Stimulated activated CD8-positive, alpha-beta memory T cell treated with anti-CD3 and anti-CD28 coated beads, Interleukin-15, amount 100 ng/mL, for 24 hours (primary cell): ENCODE data around the gene CAB39L.
"Not testable (repeated sequence)": the region's sequence is repeated elsewhere in the genome, so short reads cannot be mapped to it uniquely, and the experiment has no call there.

Experiments used
- DNase-seq: peaks from one replicate; pipeline ENCODE4 v3.0.0-alpha.2; 2020; ENCODE audit warnings: low read depth

Gene CAB39L

DNA sequence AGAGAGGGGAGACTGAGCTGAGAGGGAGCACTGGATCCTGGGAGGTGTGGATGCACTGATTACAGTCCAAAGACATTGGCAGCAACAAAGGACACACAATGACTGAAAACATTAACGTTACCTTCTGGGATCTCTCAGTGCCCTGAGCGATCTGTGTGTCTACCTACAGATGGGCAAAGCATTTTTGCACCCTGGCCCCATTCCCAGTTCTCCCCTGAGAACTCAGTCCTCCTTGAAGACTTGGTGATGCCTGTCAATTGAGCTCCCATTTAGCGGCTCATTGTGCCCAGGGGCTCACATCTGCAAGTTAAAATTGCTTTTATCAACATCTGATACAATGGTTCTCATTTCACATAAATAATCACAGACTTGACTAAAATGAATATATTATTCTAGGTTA lies 133.6 kb downstream of the CAB39L start:
- no peak for DNase-seq

DNA sequence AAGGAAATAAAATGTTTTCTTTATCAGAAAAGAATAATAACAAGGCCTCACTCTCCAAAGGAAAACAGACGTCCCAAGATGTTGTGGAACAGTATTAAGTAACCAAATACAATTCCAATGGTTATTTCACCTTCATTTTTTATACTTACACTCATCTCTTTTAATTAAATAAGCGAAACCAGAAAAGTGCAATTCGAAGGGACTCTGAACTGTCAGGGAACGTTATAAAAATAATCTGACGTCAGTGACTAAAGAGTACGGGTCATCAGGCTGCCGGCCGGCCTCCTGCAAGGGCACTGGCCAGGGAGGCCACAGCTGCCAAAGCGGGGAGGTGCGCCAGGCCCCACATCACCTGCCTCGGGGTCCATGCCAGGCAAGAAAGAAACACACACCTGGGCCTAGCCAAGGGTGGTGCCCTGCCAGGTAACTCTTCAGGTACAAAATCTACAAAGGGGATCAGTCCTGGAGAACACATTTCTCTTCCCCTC lies 134.9 kb downstream of the CAB39L start:
- no peak for DNase-seq

DNA sequence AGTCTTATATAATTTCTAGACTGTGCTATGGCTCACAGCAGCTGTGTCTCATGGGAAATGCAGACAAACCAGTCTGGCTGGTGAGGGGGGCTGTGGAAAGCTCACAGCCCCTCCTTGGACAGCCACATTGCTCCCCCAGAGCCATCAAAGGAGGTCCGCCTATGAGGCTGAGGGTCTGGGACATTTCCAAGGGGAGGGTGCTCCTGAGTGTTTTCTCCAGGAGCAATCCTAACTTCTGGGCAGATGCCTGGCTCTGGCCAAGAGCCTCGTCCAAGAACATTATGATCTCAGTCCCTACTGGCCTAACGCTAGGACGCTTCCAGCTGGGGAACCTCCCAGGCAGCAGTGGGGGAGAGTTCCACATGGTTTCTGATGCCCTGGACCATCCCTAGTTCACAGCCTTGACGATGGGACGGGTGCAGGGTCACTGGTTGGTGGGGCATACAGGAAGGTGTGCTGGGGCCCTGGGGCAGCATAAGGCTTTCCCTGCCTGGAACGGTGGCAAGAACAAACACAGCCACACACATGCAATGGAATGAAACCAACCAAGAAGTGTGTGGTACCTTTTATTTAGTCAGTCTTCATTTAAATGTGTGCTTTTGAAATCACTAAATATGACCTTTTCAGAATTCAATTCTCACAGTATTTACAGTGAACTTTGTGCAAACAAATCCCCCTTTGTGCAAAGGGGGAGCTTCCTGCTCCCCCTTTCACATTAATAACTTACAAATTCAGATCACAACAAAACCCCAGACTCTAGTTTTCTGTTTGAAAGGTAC lies 135.6 kb downstream of the CAB39L start:
- no peak for DNase-seq

DNA sequence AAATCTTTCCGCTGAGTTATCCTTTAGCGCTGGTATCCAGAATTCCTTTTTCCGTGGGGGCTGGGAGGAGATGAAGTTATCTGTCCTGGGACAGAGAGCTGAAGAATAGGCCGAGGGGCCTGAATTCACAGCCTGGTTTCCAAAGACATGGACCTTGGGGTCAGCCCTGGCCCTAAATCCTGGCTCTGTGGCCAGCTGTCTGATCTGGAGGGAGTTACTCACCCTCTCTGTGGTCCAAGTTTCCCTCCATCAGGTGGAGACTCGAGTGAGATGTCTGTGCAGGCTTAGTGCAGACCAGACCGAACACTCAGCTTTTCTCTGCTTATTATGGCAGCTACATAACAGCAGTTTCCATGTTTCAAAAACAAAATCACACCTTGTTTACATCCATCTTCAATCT lies 136.5 kb downstream of the CAB39L start:
- no peak for DNase-seq

DNA sequence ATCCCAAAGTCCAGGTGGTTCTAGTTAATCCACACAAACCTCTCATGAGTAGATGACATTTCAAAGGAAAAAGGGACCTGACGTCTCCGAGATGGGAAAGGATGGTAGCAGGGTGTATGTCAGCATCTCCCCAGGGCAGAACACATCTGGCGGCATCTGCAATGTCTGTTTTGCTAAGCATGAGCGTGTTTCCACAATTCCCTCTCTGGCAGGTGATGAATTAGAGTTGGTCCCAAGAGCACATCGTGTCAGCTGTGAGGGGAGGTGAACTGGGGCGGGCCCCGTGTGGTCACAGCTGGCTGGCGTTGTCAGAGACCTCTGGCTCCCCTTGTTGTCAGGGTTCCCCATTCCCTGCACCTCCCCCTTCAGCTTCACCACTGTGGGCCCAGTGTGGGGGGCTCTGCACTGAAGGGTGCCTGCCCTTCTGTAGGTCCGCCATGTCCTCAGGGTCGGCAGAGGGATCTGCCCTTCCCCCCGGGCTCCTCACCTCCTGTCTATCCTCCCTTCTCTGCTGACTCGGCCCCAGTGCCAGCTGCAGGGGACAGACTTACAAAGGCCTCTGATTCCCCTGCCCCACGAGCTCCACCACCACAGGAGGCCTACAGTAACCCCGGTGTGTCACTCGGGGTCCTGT lies 138.0 kb downstream of the CAB39L start:
- no peak for DNase-seq

DNA sequence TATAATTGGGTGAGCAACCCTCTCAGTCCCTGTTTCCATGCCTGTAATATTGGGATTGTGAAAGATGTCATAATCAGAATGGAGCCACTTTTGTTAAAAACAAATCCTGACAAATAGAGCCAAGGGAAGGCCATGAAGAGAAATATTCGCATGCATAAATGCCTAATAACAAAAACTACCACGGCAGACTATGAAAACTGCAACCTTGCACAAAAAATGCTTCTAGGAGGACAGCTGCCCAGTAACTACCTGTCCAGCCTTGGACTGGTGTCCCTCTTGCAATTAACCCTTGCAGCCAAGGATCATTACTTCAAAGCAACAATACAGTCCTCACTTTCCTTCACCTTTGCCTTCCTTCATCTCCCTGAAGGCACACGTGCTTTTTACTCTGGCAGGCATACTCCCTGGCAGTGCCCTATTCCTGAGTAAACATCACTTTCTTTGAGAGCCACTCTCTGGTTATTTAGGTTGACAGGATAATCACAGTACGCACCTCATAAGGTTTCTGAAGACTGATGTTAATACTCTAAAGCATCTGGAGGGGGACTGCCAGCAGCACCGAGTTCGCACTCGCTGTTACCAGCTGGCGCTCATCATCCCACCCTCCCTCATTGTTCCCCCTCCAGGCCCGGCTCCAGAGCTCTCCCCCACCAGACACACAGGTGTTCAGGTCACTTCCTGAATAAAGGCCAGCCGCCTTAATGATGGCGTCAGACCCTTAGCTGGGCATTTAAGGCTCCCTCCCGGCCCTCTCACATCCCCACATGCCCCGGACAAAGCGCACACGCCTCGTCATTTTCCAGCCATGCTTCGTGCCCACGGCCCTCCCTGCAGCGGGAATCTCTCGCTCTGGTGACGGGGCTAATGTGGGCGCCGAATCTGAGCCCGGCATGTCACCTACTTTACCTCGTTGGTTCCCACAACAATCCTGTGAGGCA lies 138.8 kb downstream of the CAB39L start:
- DNase-seq, result no peak

DNA sequence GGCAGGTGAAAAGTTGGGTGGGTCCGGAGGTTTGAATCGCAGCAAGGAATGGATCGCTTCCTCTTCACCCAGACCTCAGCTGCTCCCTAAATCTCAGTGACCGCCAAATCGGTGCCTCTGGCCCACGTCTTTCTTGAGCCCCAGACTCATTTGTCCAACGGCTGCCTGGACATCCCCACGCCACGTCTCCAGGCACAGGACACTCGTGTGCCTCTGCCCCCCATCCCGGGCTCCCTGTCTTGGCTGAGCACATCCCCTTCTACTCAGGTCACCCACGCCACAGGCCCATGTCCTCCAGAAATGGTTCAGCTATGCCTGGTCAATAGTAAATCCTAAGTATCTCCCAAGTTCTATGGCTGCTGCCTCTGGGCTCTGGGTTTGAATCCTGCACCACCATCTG lies 139.5 kb downstream of the CAB39L start:
- DNase-seq, result no peak

DNA sequence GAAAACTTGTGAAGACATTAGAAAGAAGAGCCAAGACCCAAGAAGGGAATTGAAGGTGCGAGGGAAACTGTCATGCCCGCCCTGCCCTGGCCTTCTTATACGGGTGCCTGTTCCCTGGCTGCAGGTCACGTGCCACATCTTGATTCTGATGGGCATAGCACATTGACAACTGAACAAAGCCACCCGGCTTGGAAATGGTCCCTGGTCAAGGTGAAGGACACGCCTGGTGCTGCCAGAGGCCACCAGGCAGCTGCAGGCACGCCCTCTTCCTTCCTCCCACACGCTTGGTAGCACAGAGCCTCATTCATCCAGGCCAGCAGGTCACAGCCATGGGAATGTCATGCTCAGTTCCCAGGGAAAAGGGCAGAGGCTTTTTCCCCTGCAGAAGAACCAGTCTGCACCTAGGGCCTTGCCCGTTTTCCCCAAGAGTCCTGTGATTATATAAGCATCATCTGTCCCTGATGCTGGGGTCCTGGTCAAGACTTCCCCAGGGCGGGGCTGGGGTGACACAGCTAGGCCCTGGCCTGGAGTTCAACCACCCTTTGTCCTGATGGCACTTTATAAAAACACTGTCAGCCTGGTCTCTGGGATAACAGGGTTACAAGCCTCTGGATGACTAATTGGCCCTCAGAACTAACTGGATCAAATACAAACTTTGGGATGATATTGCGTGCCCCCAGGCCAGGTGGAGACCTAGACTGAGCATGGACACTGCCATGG lies 140.2 kb downstream of the CAB39L start:
- DNase-seq, result no peak

DNA sequence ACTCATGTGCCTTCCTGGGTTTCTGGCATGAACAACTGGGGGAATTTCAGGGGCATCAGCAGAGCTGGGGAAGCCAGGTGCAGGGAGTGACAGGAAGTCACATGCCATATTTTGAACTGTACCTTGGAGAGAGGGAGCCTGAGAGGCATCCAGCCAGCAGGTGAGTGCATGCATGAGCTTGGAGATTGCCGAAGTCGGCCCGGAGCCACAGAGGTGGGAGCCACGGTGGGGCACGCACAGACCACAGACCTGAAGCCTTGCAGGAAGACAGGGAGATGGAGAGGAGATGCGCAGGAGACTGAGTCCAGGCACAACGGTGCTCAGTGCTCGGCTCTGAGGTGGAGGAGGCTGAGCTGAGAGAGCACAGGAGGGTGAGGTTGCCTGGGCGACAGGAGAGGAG lies 141.0 kb downstream of the CAB39L start:
- DNase-seq, result no peak

DNA sequence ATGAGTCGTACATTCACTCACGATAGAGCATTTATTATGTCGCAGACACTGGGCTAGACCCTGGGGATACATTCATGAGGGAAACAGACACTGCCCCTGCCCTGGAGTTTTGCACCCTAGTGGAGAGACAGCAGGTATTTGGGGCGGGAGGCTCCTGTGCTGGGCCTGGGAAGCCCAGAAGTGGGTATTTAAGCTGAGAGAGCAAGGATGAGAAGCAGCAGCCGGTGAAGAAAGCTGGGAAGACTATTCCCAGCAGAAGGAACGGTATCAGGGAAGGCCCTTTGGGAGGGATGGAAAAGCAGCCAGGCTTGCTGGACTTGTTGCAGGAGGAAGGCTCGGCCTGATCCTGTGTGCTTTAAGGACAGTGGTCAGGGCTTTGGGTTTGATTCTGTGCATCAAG lies 141.6 kb downstream of the CAB39L start:
- DNase-seq, result no peak

DNA sequence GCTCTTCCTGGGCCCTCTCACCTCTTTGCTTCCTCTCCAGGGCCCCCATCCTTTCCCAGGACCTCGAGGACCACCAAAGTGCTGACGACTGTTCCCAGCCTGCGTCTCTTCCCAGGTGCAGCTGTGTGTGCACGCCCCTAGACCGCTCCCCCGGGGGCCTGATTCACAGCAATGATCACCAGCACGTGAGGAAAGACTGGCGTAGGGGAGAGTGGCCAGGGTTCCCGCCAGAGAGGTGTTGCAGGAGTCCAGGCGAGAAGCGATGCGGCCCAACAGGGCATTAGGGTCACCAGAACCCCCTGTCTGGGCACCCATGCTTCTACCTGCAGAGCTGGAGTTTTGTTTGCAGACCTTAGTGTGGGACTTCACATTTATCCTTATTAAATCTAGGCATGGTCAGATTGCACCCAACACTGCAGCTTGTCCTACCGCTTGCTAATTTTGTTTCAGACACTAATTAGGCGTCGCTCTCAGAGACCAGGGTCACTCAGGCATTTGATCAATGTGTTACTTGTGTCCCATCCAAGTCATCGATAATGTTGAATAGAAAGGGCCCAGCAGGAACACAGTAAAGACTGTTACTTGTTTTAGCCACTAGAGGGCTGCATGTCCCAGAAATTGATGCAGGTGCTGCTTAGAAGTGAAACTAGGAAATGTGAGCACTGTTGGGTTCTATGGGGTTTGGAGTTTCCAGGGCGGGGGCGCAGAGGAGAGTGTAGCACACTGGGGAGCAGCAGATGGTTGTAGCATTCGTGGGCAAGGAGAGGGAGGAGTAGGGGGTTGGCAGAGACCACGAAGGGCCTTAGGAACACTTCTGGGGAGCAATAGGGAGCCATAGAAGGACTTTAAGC lies 142.9 kb downstream of the CAB39L start:
- peak; percentile 14 for DNase-seq

DNA sequence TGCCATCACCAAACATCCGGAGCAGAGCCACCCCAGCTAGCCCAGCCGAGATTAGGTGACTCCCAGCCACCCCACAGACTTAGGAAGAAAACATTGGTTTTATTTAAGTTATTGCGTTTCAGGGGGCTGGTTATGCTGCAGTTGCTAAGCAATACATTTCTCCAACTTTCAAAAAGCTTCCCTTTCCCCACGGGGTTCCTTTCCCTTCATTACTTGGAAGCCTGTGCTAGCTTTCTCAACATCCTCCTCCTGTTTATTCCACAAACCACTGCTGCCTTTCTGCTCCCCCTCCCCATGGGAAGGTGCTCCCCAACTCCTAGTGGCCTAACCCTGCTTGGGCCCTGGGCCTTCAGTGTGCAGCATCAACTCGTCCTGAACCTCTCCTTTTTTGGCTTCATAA lies 143.6 kb downstream of the CAB39L start:
- no peak for DNase-seq

DNA sequence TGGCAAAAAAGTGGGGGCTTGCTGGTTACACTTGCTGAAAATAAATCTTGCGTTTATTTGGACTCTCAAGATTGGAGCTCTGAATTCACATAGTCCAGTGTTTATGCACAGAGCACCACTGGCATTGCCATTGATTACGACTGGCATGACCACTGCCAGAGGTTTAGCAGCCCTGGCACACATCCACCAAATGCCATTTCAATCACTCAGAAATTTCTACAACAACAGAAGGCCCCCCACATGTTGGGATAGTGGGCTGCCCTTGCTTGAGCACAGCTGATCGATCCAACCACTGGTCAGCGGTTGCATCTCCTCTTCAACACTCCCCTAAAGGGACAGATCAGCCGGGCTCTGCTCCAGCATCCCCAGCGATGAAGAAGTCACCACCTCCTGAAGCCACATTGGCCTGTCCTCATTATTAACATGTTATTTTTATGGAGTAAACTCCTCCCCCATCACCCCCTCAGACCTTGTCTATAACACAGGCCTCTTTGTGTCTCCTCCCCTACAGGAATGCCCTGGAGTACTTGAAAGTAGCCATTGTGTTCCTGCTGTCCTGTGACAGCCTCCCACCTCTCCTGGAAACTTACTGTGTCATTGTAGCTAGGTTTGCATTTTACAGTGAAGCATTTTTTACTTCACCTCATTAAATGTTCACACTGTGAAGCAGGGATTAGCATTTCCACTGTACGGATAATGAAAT lies 144.8 kb downstream of the CAB39L start:
- no peak for DNase-seq

DNA sequence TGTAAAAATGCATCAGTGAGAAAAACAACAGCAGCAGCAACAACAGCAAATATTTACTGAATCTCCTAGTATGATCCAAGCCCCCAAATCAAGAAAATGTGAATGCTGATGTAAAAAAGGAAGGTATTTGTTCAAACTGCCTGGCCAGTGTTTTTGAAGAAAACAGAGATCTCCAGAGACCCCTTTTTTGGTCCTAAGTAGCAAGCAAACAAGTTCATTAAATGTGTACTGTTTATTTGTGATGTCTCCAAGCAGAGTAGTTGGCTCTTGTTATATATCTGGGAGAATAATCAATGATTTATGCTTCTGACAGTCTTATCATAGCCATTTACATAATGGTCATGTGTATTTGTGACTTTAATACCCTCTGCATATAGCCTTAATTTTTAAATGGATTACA lies 145.4 kb downstream of the CAB39L start:
- DNase-seq, result no peak

DNA sequence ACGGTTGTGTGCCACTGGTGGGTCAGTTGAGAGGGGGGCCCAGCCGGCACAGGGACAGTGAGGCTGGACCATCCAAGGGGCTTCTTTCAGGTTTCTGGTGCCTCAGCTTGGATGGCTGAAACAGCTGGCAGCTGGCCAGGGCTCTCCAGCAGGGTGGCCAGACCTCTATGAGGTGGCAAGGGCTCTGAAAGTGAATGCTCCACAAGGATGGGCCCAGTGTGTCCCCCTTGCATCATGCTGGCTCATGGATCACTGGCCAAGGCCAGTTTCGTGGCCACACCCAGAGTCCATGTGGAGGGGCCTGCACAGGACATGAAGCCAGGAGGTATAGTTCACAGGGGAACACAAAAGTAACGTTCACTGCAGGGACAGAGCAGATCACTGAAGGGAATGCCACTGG lies 146.5 kb downstream of the CAB39L start:
- no peak for DNase-seq

DNA sequence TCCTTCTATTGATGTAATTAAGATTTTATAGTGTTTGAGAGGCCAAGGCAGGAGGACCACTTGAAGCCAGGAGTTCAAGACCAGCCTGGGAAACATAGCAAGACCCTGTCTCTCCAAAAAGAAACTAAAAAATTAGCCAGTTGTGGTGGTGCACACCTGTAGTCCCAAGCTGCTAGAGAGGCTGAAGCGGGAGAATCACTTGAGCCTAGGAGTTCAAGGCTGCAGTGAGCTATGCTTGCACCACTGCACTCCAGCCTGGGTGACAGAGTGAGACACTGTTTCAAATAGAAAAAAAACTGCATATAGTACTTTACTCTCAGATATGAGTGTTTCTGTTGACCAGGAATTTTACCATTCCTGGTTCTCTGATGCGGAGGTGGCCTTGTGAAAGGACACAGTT lies 147.2 kb downstream of the CAB39L start:
- no peak for DNase-seq

DNA sequence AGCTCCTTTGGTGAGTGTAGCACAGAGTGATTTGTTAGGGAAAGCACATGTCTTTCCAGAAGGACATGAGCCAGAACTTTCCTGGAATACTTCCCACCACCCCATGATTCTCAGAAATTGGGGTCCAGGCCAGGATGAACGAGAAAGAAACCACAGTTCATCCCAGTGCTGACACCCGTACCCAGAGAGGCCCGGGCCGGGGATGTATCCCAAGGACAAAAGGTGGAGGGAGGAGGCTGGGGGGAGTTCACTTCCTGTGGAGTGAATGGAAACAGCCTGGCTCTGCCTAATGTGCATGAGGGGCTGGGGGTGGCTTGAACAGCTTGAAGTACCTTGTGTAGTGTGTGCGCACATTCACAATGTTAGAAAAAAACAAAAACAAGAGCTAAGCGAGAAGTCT lies 148.6 kb downstream of the CAB39L start:
- no peak for DNase-seq

DNA sequence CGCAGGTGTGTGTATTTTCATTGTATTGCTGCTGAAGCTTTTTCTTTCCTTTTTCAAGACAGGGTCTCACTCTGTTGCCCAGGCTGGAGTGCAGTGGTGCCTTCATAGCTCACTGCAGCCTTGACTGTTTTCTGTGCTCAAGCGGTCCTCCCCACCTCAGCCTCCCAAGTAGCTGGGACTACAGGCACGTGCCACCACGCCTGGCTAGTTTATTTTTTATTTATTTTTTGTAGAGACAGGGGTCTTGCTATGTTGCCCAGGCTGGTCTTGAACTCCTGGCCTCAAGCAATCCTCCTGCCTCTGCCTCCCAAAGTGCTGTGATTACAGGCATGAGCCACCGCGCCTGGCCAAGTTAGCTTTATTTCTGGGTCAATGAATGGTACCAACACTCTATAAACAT lies 149.1 kb downstream of the CAB39L start:
- not testable (repeated sequence) for DNase-seq

DNA sequence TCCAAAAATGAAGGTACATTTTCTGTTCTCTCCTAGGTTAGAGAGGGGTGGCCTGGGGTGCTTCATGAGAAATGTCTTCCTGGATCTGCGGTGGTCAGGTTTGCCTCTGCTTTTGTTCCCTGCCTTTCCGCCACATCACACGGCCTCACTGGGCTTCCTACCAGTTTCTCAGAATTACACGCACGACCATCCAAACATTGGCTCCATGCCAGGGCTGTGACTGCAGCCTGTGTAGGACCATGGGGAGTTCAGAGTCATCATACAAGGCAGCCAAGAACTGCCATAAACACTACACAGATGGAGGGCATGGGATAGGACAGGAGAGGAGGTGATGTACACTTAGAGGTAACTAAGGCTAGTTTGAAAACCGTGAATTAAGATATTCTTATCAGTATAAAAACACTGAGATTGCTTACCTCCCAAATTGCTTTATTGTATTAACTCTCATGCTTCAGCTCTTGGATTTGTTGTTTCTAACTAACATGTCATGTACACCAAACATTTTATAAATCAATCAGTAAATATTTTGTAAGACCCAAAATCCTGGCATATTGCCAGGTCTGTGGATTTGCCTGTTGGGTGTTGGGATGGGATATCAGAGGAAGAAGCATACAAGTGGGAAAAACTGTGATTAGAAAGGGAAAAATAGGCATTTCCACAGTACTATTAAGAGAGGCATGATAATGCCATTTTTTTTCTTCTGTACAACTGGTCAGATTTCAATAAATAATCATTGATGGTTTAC lies 150.9 kb downstream of the CAB39L start:
- no peak for DNase-seq

DNA sequence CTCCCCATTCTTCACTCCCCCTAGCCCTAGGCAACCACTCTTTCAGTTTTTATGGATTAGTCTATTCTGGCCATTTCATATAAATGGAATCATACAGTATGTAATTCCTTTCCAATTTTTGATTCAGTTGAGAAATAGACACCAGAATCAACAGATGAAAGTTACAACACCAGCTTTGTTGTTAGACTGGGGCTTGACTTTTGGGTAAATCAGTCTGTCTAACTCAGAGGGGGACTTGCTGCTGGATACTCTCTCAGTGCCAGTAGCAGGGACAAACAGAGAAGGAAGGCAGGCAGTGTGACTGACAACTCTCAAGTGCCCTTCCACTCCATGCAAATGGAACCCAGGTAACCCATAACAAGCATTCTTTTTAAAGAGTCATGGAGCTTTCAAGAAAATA lies 155.4 kb downstream of the CAB39L start:
- no peak for DNase-seq
